GM12891 (cell line): ENCODE measurements around the gene NEU4.

Experiments
- POLR2A ChIP-seq: IDR thresholded peaks from 2 replicates; pipeline ENCODE4 v1.6.1; 2011; ENCODE audit warnings: low read depth, low read length, control low read depth
- POLR2AphosphoS5 ChIP-seq: IDR thresholded peaks from 2 replicates; pipeline ENCODE4 v1.6.1; 2011; ENCODE audit warnings: low read depth, low read length, control low read depth
- TAF1 ChIP-seq: IDR thresholded peaks from 2 replicates; pipeline ENCODE4 v1.6.1; 2011; ENCODE audit warnings: low read depth, low read length, control low read depth

DNA sequence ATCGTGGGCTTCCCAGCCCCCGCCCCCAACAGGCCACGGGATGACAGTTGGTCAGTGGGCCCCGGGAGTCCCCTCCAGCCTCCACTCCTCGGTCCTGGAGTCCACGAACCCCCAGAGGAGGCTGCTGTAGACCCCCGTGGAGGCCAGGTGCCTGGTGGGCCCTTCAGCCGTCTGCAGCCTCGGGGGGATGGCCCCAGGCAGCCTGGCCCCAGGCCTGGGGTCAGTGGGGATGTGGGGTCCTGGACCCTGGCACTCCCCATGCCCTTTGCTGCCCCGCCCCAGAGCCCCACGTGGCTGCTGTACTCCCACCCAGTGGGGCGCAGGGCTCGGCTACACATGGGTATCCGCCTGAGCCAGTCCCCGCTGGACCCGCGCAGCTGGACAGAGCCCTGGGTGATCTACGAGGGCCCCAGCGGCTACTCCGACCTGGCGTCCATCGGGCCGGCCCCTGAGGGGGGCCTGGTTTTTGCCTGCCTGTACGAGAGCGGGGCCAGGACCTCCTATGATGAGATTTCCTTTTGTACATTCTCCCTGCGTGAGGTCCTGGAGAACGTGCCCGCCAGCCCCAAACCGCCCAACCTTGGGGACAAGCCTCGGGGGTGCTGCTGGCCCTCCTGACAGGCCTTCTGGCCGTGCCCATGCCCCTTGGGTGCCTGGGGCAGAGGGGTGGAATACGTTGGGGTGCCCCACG is 7.6 kb downstream of the NEU4 start:
- TF ChIP-seq POLR2A (no peak), POLR2AphosphoS5 (no peak), TAF1 (no peak)
